T-helper 2 cell treated with Interferon-gamma antibody and Interleukin-4, amounts not matched to agents 5 μg/mL and 100 μg/mL, for 36 hours (primary cell): ENCODE data around the gene ADRM1.

ENCODE experiments used
- DNase-seq: peaks from one replicate; pipeline ENCODE4 v3.0.0; 2021; ENCODE audit warnings: low spot score
- H3K27ac Mint-ChIP-seq: one replicate; pipeline ENCODE4 v1.8.0; 2021; ENCODE audit warnings: mild to moderate bottlenecking, mixed read lengths
- H3K27me3 Mint-ChIP-seq: one replicate; pipeline ENCODE4 v1.8.0; 2021; ENCODE audit warnings: low read depth, mixed read lengths
- H3K36me3 Mint-ChIP-seq: one replicate; pipeline ENCODE4 v1.8.0; 2021; ENCODE audit warnings: low read depth, mixed read lengths
- H3K4me1 Mint-ChIP-seq: one replicate; pipeline ENCODE4 v1.8.0; 2021; ENCODE audit warnings: low read depth, mixed read lengths
- H3K4me3 Mint-ChIP-seq: one replicate; pipeline ENCODE4 v1.8.0; 2022; ENCODE audit warnings: mild to moderate bottlenecking, moderate library complexity, mixed read lengths
- H3K9me3 Mint-ChIP-seq: one replicate; pipeline ENCODE4 v1.8.0; 2021; ENCODE audit warnings: mixed read lengths

The ADRM1 gene

GRCh38 chr20:62356589-62357186 is 53.9 kb downstream of the ADRM1 start:
- Mint-ChIP-seq H3K4me3 (no peak overlapping the region), H3K4me1 (no peaks in the 10 kb centered on the region), H3K27me3 (no peaks in the 10 kb centered on the region), H3K27ac (no peak overlapping the region), H3K36me3 (no peaks in the 10 kb centered on the region), H3K9me3 (no peaks in the 10 kb centered on the region)
- DNase-seq: no peak

GRCh38 chr20:62357187-62357667 is 54.4 kb downstream of the ADRM1 start:
- H3K9me3 Mint-ChIP-seq: no peaks in the 10 kb centered on the region
- H3K4me1 Mint-ChIP-seq: no peaks in the 10 kb centered on the region
- H3K27ac Mint-ChIP-seq: no peak overlapping the region
- no peak for DNase-seq
- H3K4me3 Mint-ChIP-seq: no peak overlapping the region
- no peaks in the 10 kb centered on the region for H3K36me3 Mint-ChIP-seq
- no peaks in the 10 kb centered on the region for H3K27me3 Mint-ChIP-seq

GRCh38 chr20:62357681-62358080 is 54.9 kb downstream of the ADRM1 start:
- H3K9me3 Mint-ChIP-seq: no peaks in the 10 kb centered on the region
- H3K4me1 Mint-ChIP-seq: no peaks in the 10 kb centered on the region
- no peak overlapping the region for H3K4me3 Mint-ChIP-seq
- no peaks in the 10 kb centered on the region for H3K36me3 Mint-ChIP-seq
- no peak for DNase-seq
- no peak overlapping the region for H3K27ac Mint-ChIP-seq
- no peaks in the 10 kb centered on the region for H3K27me3 Mint-ChIP-seq
